NCI-H1092 treated with DMSO at 0.1 percent for 48 hours (cell line): ENCODE data around the gene NT5C1B.

Experiments
- DNase-seq: peaks from one replicate; lab custom pipeline; 2025; lab: John Stamatoyannopoulos, UW

NT5C1B gene

GRCh38 chr2:18599509-18600254, 10.3 kb upstream of the NT5C1B start:
- no peak for DNase-seq

- no peak for DNase-seq
Measured at GRCh38 chr2:18598848-18599484, 9.6 kb upstream of the NT5C1B start.

DNA sequence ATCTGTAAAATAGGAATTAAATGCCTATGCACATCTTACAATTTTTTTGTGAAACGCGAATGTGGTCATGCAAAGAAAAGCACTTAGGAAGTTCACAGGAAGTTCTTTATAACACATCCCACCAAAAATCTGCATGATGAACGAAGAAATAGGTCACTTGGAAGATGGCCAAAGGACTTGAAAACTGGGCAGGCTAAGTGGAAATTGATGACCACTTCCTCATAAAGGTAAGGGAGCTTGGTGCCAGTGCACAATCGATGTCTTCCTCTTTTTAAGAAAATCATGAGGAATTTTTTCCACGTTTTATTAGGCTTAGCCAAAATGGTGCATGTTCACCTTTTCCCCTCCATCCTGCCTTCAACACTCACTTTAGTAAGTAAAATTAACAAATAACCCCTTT, 8.2 kb upstream of the NT5C1B start:
- no peak for DNase-seq

DNA sequence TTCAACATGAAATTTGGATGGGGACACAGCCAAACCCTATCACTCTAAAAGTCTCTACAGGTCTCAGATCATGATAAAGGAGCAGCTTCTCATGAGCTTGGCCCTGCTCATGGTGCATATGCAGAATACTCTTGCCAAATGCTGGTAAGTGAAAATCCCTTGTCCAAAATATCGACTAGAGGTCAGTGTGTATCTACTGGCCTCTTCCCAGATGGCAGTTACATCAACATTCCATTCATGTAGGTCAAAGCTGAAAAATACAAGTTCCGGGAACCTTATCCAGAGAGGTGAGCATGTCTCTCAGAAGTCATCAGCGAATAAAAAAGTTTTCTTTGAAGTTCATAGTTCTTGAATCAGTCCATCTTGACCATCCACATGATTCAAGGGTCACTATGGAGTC, 7.6 kb upstream of the NT5C1B start:
- DNase-seq: no peak

DNA sequence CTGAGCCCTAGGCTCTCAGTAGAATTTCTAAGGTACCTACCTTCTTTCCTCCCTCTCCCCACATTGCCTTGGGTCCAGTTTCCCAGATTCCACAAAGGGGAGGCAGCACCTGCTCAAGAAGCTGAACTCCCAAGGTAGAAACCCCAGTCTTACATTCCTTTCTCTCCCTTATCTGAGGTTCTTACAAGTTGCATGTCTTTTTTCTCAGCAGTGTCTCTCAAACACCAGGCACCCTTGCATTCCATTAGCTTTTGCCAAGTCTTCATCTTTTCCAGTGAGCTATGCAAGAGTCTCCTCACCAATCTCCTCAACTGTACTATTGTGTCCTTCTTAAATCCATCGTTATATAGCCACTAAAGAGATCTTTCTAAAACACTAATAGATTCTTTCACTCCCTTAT, 4.1 kb upstream of the NT5C1B start:
- no peak for DNase-seq

DNA sequence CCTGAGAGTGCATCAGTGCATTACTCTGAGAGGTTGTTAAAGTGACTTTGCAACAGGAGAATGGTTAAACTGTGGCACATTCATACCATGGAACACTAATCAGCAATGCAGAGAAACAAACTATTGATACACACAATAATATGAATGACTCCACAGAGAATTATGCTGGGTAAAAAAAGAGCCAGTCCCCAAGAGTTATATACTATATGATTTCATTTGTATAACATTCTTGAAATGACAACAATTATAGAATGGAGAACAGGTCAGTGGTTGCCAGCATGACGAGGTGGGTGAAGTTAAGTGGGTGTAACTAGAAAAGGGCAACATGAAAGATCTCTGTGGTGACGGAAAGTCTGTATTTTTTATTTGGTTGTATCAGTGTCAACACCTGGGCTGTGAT, 3.0 kb upstream of the NT5C1B start:
- no peak for DNase-seq

DNA sequence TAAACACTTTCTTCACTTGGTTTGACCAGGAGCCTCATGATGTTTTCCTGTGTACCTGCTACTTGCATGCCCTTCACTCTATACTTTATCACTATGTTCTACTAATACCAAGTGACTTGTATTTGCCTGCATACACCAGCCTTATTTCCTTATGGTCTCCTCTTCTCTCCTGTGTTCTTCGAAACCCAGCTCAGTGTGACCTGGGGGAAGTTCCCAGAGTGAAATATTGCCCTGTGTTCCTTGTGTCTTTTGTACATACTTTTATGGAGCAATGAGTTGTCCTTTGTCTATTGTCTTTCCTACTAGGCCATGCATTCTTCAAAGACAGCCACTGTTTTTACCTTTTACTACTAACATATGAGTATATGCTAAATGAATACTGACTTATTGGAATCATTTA, 567 bp downstream of the NT5C1B start:
- no peak for DNase-seq

DNA sequence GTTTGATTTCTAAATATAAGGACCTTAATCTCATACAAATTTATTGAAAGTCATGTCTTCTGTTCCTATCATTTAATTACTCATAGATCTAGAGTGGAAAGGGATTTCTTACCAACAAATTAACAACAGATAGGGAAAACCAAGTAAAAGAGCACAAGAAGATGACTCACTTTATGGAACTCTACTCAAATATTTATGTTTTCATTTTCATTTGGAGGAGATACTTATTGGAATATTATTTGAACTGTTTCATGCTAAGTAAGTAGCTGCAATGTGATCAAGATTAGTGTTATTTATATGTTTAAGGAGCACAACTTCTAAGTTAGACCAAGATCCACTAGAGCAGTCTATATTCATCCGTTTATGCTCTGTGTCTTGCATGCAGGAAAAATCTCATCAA, 1.3 kb downstream of the NT5C1B start:
- DNase-seq: no peak

GRCh38 chr2:18585526-18585925, 3.8 kb downstream of the NT5C1B start:
- DNase-seq: no peak

DNA sequence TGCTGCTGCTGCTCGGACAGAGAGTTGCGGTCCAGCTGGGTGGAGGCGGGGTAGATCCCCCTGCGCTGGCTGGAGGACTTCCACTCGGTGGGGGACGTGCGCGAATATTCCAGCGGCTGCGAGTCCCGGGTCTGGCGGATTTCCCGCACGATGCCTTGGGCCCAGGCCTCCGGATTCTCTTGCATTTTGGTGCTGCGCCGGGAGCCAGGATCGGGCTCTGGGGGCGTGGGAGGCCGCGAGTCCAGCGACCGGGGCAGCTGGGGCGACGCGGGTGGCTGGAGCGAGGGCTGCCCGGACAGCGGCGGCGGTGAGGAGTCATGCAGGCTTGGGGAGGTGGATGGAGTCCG, 4.8 kb downstream of the NT5C1B start:
- no peak for DNase-seq

- no peak for DNase-seq
Measured at GRCh38 chr2:18583905-18584607, 5.3 kb downstream of the NT5C1B start.

- no peak for DNase-seq
Measured at GRCh38 chr2:18580606-18581005, 8.8 kb downstream of the NT5C1B start.

- DNase-seq: no peak
Measured at GRCh38 chr2:18578033-18578432, 11.3 kb downstream of the NT5C1B start.

DNA sequence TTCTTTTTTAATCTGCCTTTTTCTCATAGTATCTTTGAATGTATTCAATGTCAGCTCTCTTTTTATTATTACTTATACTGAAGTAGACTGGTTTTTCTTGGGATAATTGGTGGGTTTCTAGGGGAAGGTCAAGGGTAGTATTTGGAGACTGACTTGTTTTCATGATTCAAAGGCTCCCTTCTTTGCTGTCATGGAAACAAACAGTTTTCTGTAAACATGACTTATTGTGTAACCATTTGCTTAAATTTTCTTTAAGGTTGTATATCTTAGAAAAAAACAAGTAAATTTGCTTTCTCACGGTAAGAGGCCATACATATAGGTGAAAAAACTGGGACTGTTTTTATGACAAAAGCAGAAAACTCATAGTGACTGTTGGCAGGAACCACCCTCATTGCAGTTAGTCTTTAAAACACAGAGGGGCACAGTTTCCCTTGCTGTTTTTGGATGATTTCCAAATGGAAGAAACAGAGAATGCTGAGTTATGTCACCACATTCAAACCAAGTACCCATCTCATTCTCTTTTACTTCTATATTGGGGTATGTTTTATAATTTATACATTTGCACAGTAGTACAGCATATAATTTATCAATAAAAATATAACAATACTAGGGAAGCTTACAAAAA, 23.1 kb downstream of the NT5C1B start:
- no peak for DNase-seq

GRCh38 chr2:18560797-18561085, 28.6 kb downstream of the NT5C1B start:
- no peak for DNase-seq

DNA sequence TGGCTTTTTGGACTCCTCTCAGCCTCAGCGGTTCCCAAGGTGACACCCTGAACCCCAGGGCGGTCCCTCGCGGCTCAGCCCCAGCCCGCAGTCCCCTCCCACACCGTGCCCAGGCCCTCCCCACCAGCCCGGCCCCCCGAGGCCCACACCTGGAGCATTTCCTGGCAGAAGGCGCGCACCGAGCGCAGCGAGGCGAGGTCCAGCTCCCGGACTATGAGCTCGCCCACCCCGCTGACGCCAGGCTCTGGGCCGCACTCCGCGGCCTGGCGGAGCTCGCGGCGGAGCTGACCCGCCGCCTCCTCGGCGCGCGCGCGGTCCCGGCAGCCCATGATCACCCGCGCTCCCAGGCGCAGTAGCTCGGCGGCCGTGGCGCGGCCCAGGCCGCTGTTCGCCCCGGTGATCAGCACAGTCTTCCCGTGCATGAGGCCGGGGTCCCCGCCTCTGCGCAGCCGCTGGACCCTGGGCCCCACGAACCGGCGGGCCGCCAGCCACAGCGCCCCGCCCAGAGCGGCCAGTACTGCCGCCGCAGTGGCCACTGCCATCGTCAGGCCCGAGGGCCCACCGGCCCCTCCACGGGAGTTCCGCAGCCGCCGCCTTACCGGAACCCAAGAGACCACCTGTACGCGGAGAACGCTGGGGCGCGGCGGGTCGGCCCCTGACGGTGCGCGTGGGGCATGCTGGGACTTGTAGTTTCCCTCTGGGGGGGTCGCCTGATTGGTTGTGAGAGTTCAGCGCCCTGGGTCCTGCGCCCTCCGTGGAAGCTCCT, 29.2 kb downstream of the NT5C1B start, which contains the start of gene RDH14:
TSS of gene RDH14 (minus strand) at position 623 of the 766 bp plus-strand sequence. CDS start at position 542, 81 bp downstream.
- DNase-seq: peak; percentile 89

DNA sequence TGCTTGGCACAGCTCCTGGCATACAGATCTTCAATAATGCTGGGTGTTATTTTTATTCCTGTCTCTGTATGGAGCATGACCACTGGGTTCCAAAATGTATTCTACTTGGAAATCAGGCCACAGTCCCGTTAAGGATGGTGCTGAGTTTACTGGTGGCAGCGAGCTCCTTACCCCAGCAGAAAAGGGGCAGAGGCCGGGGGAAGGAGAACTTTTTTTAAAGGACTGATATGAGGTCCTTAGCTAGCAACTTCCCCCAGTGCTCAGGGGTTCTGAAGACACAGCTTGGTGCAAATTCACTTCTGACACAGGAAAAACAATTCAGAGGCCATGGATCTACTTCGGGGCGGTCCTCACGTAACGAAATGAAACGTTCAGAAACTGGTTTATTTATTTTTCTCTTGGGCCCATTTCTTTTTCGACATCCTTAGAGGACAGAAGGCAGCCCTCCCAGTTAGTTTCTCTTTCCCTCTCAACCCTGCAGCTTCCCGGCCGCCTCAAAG, 29.8 kb downstream of the NT5C1B start:
- no peak for DNase-seq

- no peak for DNase-seq
Measured at GRCh38 chr2:18558458-18558857, 30.9 kb downstream of the NT5C1B start.

GRCh38 chr2:18557121-18557520, 32.2 kb downstream of the NT5C1B start:
- no peak for DNase-seq

GRCh38 chr2:18552351-18553077, 36.9 kb downstream of the NT5C1B start:
- DNase-seq: no peak

GRCh38 chr2:18551623-18552022, 37.7 kb downstream of the NT5C1B start:
- no peak for DNase-seq
